ENCODE results near the gene PDZD7. TPM values are rescaled to one million over a fixed set of nuclear protein-coding genes. Genes with fewer than 3 reads are reported as not detected.

The PDZD7 gene
- total and polyA plus RNA-seq, 2 of the 8 experiments (the other 6 are each of a cell fraction or from before 2014, with no cell fraction given), result 0.88 to 1.6 TPM

DNA sequence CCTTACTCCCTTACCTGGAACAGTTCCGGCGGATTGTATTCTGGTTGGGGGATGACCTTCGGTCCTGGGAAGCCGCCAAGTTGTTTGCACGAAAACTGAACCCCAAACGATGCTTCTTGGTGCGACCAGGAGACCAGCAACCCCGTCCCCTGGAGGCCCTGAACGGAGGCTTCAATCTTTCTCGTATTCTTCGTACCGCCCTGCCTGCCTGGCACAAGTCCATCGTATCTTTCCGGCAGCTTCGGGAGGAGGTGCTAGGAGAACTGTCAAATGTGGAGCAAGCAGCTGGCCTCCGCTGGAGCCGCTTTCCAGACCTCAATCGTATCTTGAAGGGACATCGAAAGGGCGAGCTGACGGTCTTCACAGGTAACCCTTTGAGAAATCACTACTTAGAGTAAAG lies 41.8 kb downstream of the PDZD7 start (continued):
- no peak for TF ChIP-seq SAP30 (IDR thresholded peaks at IDR 0.05; ENCODE audit: insufficient read depth, insufficient replicate concordance, low read length)
- TF ChIP-seq KDM1A (IDR thresholded peaks at IDR 0.05; ENCODE audit: borderline replicate concordance, low read length), result no peak
- TF ChIP-seq CBX5 (IDR thresholded peaks at IDR 0.05; ENCODE audit: low read depth, low read length), result no peak
- TF ChIP-seq RFX5 (IDR thresholded peaks at IDR 0.05; ENCODE audit: borderline replicate concordance, low read depth, low read length), result no peak
- TF ChIP-seq SRF (IDR thresholded peaks at IDR 0.05; ENCODE audit: low read depth, low read length), result no peak
- TF ChIP-seq GTF2F1 (IDR thresholded peaks at IDR 0.05; ENCODE audit: borderline replicate concordance, low read depth, low read length), result no peak
- TF ChIP-seq SIX5 (IDR thresholded peaks at IDR 0.05; ENCODE audit: low read depth, low read length), result no peak

Measured in H1 (cell line).